ENCODE results near the gene GRK2. TPM values are rescaled to one million over a fixed set of nuclear protein-coding genes. Genes with fewer than 3 reads are reported as not detected.

GRK2 gene
- total RNA-seq, 2 experiments from 2014 or later = 303 to 305 TPM

DNA sequence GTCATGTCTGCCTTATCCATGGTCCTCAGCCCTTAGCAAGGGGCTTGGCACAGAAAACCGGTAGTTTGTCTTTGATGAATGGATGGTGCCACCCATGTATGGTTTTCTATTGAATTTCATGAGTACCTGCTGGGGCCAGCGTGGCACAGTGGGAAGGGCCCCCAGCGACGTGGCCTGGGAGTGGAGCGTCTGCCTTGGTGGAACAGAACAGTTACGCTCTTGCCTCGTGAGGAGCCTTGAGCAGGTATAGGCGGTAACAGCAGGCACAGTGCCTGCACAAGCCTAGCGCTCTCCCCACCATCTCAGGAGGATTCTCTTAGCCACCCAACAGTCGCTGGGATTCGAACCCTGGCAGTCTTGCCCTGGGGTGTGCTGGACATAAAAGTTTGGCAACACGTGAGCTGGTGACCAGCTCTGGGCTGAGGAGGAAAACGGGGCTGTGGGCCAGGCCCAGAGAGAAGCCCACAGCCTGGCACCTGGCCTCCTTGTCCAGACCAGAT is 34.0 kb downstream of the GRK2 start:
- H3K27me3 Mint-ChIP-seq = no peaks in the 10 kb centered on the region
- H3K9me3 Mint-ChIP-seq = peaks cover 14% of the 10 kb centered on the region
- POLR2A ChIA-PET = interaction anchor here (0.7 to 6.9 kb wide), 5 partner anchors 10 to 60 kb away, joined by 3 to 88 read pairs (median 4); partner anchors contain the start of gene ANKRD13D
- intact Hi-C loops (cut with micrococcal nuclease) = no loop called here
- no peak overlapping the region for H3K27ac Mint-ChIP-seq
- TF ChIP-seq, protein P1, sequence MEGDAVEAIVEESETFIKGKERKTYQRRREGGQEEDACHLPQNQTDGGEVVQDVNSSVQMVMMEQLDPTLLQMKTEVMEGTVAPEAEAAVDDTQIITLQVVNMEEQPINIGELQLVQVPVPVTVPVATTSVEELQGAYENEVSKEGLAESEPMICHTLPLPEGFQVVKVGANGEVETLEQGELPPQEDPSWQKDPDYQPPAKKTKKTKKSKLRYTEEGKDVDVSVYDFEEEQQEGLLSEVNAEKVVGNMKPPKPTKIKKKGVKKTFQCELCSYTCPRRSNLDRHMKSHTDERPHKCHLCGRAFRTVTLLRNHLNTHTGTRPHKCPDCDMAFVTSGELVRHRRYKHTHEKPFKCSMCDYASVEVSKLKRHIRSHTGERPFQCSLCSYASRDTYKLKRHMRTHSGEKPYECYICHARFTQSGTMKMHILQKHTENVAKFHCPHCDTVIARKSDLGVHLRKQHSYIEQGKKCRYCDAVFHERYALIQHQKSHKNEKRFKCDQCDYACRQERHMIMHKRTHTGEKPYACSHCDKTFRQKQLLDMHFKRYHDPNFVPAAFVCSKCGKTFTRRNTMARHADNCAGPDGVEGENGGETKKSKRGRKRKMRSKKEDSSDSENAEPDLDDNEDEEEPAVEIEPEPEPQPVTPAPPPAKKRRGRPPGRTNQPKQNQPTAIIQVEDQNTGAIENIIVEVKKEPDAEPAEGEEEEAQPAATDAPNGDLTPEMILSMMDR (IDR thresholded peaks at IDR 0.05) = no peak
- ATAC-seq (no peak), DNase-seq (no peak)
- H3K4me3 Mint-ChIP-seq = no peak overlapping the region
- H3K36me3 Mint-ChIP-seq (ENCODE audit: low read depth) = peaks cover 42% of the 10 kb centered on the region
- CTCF ChIA-PET = interaction anchor here (0.9 to 1.3 kb wide), 2 partner anchors 45 to 51 kb away, joined by 3 to 4 read pairs; no protein-coding TSS in a partner anchor
- H3K4me1 Mint-ChIP-seq (ENCODE audit: low read depth) = peaks cover 18% of the 10 kb centered on the region

DNA sequence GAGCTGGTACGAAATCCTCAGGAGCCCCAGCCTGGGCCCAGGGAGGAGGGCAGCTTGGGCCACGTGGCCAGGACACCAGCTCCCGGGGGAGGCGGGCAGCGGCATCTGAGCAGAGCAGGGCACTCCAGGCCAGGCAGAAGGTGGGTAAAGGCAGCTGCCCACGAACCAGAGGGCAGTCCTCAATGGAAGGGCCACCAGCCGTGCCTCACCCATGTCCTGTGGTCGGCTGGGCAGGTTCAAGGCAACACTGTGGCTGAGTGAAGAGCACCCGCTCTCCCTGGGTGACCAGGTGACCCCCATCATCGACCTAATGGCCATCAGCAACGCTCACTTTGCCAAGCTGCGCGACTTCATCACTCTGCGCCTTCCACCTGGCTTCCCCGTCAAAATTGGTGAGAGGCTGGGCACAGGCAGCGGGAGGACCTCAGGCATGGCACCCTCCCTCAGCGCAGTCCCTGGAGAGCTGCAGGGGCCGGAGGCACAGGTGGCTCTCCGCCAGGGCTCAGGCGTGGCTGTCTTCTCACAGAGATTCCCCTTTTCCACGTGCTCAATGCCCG is 34.6 kb downstream of the GRK2 start:
- TF ChIP-seq, protein P1 (IDR thresholded peaks at IDR 0.05) = no peak
- CTCF ChIA-PET = interaction anchor here (0.7 to 1.3 kb wide), 3 partner anchors 23 to 51 kb away, joined by 3 to 4 read pairs (median 3); no protein-coding TSS in a partner anchor
- H3K27ac Mint-ChIP-seq = no peak overlapping the region
- H3K36me3 Mint-ChIP-seq (ENCODE audit: low read depth) = peaks cover 38% of the 10 kb centered on the region
- H3K4me1 Mint-ChIP-seq (ENCODE audit: low read depth) = peaks cover 18% of the 10 kb centered on the region
- ATAC-seq = no peak
- POLR2A ChIA-PET = interaction anchor here (0.7 to 6.9 kb wide), 4 partner anchors 11 to 61 kb away, joined by 3 to 88 read pairs (median 4); partner anchors contain the start of gene ANKRD13D
- H3K27me3 Mint-ChIP-seq = no peaks in the 10 kb centered on the region
- intact Hi-C loops (cut with micrococcal nuclease) = no loop called here
- DNase-seq = no peak
- H3K4me3 Mint-ChIP-seq = no peak overlapping the region
- peaks cover 12% of the 10 kb centered on the region for H3K9me3 Mint-ChIP-seq

DNA sequence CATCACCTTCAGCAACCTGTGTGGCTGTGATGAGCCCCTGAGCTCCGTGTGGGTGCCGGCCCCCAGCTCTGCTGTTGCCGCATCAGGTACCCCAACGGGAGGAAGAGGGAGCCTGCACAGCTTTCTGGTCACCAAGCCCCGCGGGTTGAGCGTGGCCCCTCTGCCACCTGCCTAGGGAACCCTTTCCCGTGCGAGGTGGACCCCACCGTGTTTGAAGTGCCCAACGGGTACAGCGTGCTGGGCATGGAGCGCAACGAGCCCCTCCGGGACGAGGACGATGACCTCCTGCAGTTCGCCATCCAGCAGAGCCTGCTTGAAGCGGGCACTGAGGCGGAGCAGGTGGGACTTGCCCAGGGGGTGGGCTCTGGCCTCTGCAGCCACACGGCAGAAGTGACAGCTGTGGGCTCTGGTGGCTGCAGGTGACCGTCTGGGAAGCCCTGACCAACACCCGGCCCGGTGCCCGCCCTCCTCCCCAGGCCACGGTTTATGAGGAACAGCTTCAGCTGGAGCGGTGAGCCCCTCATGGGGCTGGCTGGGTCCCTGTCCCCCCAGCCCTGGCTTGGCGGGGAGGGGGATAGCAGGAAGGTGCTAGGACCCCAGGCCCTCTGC is 35.1 kb downstream of the GRK2 start:
- H3K4me1 Mint-ChIP-seq (ENCODE audit: low read depth) = peaks cover 18% of the 10 kb centered on the region
- ATAC-seq (no peak), DNase-seq (no peak)
- H3K27ac Mint-ChIP-seq = no peak overlapping the region
- TF ChIP-seq, protein P1 (IDR thresholded peaks at IDR 0.05) = no peak
- no peak overlapping the region for H3K4me3 Mint-ChIP-seq
- H3K9me3 Mint-ChIP-seq = peaks cover 6% of the 10 kb centered on the region
- H3K27me3 Mint-ChIP-seq = no peaks in the 10 kb centered on the region
- intact Hi-C loops (cut with micrococcal nuclease) = no loop called here
- CTCF ChIA-PET = interaction anchor here (0.7 to 4.5 kb wide), 3 partner anchors 15 to 44 kb away, joined by 3 to 23 read pairs (median 3); no protein-coding TSS in a partner anchor
- POLR2A ChIA-PET = interaction anchor here (0.7 to 6.9 kb wide), 3 partner anchors 11 to 34 kb away, joined by 3 to 88 read pairs (median 4); partner anchors contain the start of gene ANKRD13D
- H3K36me3 Mint-ChIP-seq (ENCODE audit: low read depth) = peaks cover 33% of the 10 kb centered on the region

DNA sequence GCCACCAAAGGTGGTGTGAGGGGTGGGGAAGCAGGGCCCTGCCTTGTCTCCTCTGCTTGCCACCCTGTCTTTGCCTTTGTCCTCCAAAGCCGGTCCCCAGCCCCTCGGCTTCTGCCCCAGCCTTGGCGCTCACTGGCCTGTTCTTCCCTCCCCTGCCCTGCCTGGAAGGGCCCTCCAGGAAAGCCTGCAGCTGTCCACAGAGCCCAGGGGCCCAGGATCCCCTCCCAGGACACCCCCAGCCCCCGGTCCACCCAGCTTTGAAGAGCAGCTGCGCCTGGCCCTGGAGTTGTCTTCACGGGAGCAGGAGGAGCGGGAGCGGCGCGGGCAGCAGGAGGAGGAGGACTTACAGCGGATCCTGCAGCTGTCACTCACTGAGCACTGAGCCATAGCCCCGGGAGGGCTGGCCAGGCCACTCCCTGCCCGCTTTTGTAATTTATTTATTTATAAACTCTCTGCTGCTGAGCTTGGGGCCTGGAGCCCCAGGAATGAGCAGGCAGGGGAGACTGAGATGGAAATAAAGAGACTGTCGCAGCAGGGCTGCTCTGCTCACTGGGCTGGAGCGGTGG is 35.8 kb downstream of the GRK2 start:
- H3K9me3 Mint-ChIP-seq = no peaks in the 10 kb centered on the region
- H3K4me1 Mint-ChIP-seq (ENCODE audit: low read depth) = peaks cover 14% of the 10 kb centered on the region
- ATAC-seq (no peak), DNase-seq (no peak)
- H3K27me3 Mint-ChIP-seq = no peaks in the 10 kb centered on the region
- intact Hi-C loops (cut with micrococcal nuclease) = no loop called here
- ChIA-PET POLR2A (interaction anchor here (0.8 to 6.9 kb wide), 7 partner anchors 12 to 101 kb away, joined by 3 to 88 read pairs (median 3); partner anchors contain the start of gene ANKRD13D), CTCF (interaction anchor here (0.8 to 4.5 kb wide), 5 partner anchors 15 to 51 kb away, joined by 3 to 23 read pairs (median 4); partner anchors contain the start of gene POLD4)
- H3K4me3 Mint-ChIP-seq = peak overlapping the region; percentile 45
- H3K36me3 Mint-ChIP-seq (ENCODE audit: low read depth) = peaks cover 26% of the 10 kb centered on the region
- TF ChIP-seq, protein P1 (IDR thresholded peaks at IDR 0.05) = no peak
- H3K27ac Mint-ChIP-seq = no peak overlapping the region

Measured in activated CD8-positive, alpha-beta T cell treated with anti-CD3 and anti-CD28 coated beads for 36 hours (primary cell).